Stimulated activated CD8-positive, alpha-beta memory T cell treated with anti-CD3 and anti-CD28 coated beads, Interleukin-7, amount 100 ng/mL, for 1 hour (primary cell): Measurements from ENCODE around the gene MUC13.
"Not testable (repeated sequence)": the region's sequence is repeated elsewhere in the genome, so short reads cannot be mapped to it uniquely, and the experiment has no call there.

ENCODE experiments used
- DNase-seq, 2 donors: peaks; one replicate each; pipeline ENCODE4 v3.0.0-alpha.2; 2020; ENCODE audit warnings: low read depth in 2 of 2

Gene MUC13, protein sequence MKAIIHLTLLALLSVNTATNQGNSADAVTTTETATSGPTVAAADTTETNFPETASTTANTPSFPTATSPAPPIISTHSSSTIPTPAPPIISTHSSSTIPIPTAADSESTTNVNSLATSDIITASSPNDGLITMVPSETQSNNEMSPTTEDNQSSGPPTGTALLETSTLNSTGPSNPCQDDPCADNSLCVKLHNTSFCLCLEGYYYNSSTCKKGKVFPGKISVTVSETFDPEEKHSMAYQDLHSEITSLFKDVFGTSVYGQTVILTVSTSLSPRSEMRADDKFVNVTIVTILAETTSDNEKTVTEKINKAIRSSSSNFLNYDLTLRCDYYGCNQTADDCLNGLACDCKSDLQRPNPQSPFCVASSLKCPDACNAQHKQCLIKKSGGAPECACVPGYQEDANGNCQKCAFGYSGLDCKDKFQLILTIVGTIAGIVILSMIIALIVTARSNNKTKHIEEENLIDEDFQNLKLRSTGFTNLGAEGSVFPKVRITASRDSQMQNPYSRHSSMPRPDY

DNA sequence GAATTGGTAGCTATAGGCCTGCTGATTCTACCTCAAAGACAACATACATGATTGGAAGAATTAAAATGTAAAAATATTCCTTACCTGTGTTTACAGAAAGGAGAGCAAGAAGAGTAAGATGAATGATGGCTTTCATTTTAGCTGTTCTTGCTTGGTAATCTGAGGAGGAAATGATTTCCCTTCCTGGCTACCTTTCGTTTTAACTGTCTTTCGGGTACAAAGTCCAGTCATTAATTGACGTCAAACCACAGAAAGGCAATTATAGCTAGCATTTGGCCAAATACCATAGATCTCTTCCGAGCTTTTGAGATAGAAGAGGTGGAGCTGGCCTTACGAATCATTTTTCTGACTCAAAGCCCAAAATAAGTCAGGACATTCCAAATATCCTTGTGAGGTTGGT lies at the start of gene MUC13:
MUC13 (minus strand) TSS at position 175 of the 400 bp plus-strand sequence; CDS start at position 136, 39 bp downstream.
- DNase-seq = no peak

DNA sequence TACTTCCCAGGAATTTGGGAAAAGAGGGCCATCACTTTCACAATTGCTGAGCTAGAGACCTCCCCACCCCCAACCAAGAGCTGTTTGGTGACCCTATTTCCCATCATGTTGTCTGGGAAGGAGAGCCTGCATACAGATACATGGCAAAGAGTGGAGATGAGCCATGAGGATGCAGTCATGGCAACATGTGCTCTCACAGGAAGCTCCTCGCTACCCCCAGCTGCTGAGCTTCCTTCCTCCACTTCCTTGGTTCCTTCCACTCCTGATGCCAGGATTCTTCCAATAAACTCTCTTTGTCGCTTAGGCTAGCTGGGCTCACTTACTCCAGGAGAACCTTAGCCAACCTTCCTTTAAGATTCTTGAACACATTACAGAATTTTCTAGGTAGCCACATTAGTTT lies 48.3 kb upstream of the MUC13 start:
- no peak for DNase-seq

DNA sequence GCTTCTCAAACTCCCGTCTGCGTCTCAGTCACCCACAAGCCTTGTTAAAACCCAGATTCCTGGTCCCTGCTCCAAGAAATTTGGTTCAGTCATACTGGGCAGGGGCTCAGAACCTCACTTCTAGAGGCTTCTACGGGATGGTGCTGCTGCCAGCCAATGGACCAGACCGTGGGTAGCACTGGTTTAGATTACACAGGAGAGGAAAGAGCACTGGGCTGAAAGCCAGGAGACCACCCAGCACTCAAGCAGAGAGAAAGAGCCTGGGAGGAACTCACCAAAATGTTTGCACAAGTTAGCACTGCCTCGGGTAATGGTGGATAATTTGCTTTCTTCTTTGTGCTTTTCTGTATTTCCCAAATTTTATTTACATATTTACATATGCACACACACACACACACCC lies 46.9 kb upstream of the MUC13 start:
- no peak for DNase-seq

DNA sequence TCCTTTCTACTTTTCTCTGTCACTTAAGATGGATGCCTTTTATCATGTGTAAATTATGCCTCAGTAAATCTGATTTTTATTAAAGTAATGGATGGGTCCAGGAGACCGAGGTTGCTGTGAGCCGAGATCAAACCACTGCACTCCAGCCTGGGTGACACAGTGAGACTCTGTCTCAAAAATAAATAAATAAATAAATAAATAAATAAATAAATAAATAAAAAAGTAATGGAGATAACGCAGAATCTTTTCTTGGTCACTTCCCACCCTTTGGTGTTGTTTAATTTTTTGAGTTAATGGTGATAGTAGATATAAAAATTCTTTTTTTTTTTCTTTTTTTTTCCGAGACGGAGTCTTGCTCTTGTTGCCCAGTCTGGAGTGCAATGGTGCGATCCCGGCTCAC lies 44.1 kb upstream of the MUC13 start:
- DNase-seq = no peak

DNA sequence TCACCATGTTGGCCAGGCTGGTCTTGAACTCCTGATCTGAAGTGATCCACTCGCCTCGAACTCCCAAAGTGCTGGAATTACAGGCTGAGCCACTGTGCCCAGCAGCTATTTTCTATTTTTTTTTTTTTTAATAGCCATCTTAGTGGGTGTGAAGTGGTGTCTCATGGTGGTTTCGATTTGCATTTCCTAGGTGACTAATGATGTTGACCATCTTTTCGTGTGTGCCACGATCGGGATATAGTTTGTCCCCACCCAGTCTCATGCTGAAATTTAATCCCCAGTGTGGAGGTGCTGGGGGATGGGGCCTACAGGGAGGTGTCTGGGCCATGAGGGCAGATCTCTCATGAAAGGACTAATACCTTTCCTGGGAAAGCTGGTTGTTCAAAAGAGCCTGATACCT lies 41.8 kb upstream of the MUC13 start:
- DNase-seq = no peak

DNA sequence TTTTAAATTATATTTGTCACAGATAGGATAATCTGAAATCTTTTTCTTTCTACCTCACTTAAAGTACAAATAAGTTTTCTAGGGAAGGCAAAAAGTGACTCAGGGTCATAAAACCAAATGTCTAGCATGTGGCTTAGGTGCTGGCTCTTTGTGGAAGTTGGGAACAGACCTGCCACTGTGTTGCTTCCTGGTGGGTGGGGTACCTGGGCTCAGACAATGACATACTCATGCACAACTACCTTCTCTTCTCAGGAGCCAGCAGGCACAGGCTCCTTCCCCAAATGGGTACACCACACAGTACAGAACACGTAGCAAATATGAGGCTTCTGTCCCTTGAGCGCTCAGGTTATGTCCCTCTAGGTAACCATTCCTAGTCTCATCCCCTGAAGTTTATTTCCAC lies 40.1 kb upstream of the MUC13 start:
- DNase-seq = no peak

DNA sequence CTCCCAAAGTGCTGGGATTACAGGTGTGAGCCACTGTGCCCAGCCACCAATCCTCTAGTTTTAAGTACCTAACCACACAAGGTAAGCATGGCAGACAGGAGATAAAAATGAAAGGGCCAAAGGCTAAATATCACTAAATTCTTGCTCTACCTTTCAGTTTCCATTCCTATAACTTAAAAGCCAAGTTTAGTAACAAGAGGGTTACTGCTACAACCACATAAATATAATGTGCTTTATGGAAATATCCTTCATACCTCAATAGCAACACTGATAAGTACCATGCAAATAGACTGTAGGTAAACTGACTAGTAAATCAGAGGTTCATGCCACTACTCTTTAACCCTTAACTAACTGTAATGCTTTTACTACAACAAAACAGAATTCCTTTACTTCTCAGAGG lies 38.7 kb upstream of the MUC13 start:
- DNase-seq = no peak

DNA sequence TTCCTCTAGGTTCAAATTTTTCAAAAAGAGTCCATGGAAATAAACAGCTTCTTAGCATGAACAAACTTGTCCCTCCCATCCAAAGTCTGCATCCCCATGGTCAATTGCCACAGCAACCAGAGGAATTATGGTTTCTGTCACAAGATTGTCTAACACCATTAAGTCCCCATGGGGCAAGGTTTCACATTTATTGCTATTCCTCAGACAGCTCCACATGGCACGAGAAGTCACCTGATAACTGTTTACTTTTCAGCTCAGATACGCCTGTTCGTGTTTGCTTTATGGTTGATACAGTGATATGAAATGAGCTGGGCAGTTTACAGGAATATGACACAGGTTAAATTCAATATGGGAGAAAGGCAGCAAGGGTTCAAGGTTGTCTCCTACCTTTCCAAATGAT lies 37.9 kb upstream of the MUC13 start:
- DNase-seq = no peak

DNA sequence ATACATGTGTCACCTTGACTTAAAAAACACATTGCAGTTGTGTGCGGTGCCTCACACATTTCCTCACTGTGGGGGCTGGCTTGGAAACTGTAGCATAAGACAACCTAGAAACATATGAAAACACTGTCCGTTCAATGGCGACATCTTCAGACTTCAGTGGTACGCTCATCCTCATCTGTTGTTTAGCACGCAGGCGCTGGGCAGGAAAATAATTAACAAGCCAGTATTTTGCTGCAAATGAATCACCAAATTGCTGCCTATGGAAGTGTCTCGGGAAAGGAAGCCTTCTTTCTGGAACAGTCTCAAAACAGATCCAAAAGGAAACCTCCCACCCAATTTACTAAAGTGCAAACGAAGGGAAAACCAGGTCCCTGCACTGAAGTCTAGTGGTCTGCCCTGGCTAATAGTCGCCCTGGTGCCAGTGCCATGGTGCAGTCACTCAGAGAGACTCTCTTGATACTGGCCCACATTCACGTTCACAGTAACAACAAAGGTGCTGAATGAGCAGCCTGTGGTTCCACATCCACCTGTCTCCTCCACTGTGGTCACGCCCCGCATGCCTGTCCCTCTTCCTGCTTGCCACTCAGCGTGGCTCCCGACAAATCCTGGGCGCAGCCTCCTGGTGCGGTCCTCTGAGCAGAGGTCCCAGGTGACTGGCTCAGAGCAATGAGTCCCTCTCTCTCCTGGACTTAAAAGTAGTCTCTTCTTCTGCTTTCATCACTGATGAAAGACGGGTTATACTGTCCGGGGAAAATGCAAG lies 35.6 kb upstream of the MUC13 start:
- DNase-seq = no peak

DNA sequence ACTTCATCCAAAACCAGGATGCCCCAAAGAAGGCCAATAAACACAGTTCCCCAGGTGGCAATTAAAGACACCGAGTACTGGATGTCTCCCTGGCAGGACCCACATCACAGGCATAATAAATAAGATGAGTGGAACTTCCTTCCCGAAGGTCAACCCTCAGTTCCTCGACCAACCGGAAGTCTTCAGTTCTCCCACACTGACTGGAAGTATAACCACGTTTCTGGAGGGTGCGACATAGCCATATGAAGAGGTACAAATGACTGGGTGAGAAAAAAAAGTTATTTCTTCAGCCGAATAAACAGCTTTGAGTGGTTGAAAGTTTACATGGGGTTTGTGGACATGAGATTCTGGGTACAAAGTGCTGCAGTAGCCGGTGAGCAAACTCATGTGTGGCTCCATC lies 34.6 kb upstream of the MUC13 start:
- DNase-seq = no peak

DNA sequence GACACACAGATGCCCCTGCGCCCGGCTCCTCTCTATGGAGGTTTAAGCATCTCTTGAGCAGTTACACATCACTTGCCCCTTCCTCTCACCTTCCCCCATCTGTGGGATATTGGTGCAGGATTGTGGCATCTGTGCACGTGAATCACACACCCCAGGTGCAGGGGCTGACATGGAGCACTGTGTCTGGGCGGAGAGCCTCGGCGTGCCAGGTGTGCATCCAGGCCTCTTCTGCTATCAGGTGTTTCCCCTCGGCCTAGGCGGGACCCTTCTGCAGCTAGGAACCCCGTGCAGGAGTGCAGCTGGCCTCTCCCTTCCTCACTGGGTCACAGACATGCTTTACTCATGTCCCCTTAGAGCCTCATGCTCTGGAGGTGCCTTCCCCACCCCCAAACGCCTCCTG lies 33.4 kb upstream of the MUC13 start:
- DNase-seq = no peak

DNA sequence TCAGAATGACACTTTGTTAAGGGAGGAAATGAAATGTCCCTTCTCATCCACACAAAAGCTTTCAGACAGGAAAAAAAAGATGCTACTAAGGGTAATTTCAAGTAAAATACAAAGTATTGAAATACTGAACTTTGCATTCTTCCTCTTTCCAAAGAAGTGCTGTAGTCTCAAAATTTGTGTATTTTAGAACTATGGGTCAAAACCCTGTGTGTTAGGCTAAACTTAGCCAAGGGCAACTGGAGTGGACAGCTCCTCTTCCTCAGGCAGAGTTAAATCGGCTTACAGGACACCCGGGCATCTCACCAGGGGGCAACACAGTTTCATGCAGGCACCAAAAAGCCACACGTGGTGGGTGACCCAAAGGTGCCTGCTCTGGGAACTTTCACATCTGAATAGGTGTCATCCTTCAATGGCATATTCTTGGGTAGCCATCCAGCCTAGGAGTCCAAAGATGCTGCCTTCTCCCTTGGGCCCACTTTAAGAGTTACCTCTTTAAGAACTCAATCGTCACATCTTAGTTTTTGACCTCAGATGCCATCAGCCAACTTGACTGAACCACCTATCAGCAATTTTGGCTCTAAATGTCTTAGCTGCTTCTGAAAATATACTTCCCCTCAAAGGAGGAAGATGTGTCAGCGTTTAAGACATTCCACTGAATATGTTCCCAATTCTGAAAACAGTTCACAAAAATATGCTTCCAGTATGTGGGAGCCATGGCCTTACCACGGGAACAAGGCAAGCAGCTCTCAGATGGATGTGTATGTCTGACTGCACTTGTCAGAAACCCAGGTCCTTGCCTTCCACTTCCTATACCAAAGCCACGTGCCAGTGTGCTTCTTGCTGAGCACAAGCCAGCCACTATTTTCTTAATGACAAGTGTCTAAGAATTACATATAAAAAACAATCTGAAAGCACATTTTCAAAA lies 32.2 kb upstream of the MUC13 start:
- DNase-seq = no peak

DNA sequence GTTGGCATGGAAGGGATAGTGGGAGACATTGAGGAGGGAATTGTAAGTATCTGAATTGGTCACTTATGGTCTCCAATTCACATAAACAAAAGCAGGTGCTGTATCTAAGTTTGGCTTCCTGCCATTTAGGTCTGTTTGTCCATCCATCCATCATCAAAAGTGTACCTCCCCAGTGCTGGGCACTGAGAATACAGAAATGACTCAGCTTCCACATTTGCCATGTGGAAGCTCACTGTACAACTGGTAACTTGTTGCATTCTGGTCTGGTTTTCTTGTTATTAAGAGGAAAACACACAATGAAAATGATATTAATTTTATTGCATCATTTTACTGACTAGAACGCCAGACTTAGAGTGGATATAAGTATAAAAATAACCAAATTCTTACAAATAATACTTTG lies 30.9 kb upstream of the MUC13 start:
- DNase-seq = no peak

DNA sequence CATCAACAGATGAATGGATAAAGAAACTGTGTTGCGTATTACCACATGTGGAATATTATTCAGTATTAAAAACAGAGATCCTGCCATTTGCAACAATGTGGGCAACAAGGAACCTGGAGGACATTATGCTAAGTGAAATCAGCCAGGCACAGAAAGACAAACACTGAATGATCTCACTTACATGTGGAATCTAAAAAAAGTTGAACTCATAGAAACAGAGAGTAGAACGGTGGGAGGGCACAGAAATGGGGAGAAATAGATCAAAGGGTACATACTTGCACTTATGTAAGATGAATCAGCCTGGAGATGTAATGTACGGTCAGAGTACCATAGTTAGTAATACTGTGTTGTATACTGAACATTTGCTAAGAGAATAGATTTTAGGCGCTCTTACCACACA lies 29.8 kb upstream of the MUC13 start:
- DNase-seq = no peak

DNA sequence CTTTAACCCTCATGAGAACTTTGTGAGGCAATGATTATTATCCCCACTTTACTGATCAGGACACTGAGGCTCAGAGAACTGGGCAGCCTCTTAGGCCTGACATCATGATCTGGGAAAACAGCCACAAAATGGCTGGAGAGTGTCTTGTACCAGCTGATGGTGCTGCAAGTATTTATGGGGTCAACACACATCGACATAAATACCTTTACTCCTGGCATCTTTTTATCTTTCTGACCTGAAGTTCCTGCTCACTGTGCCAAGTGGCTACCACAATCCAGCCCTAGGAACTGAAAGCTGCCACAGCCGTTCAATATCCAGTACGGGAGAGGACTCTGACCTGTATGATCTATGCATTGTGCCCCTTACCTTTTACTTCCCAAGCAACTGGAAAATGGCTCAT lies 29.2 kb upstream of the MUC13 start:
- DNase-seq = no peak

DNA sequence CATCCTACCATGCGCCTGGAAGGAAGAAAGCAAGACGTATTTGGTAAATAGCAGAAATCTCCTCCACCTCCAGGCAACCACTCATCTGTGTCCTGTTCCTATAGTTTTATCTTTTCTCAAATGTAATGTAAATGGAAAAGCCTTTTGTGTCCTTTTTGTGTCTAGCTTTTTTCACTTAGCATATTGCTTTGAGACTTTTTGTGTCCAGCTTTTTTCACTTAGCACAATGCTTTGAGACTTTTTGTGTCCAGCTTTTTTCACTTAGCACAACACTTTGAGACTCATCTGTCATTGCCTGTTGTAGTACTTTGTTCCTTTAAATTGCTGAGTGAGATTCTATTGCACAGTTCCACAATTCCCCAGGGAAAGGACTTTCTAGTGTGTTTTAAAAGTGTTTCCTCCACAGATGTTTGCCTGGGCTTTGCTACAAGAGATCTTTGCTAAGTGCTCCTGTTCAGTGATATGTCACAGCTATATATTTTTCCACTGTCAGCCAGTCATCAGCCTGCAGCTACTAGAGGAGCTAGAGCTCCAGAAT lies 27.9 kb upstream of the MUC13 start:
- DNase-seq = no peak

DNA sequence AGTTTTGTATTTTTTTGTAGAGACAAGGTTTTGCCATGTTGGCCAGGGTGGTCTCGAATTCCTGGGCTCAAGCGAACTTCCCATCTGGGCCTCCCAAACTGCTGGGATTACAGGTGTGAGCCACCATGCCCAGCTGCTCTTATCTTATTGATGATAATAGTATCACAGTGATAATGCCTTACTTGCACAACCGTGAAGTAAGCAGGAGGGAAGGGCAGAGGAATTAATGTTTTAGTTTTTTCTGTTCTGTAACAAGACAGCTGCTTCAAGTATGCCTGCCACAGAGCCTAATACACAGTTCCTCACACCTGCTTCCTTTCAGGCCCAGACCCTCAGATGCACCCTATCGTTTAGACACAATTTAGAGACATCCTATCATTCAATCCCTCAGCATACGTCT lies 26.1 kb upstream of the MUC13 start:
- DNase-seq = no peak

DNA sequence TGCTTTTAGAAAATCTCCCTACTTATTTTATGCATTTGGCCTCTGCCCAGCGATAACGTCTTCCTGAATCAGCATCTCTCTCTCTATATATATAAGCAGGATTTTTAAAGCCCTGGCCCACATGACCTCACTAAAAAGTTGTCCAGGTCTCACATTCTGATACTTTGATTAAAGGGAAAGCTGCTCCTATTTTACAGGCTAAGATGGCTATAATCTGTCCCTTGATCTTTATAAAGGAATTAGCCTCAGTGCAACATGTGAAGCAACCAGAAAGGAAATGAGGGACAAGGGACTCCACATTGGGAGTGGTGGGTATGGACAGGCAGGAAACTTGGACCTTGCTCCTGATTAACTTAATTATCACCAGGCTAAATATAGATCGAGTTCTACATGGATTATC lies 25.6 kb upstream of the MUC13 start:
- no peak for DNase-seq

DNA sequence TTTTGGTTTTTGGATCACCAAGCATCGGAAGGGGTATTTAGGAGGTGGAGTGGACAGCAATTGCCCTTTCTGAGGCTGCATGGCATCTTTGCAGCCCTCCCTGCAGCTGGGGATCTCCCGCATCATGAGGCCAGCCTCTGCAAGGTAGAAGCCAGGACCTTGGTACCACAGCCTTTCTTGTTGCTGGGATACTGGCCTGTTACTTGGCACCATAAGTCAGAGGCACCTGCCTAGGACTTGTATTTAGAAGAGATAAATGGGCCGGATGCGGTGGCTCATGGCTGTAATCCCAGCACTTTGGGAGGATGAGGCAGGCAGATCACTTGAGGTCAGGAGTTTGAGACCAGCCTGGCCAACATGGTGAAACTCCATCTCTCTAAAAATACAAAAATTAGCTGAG lies 23.4 kb upstream of the MUC13 start:
- not testable (repeated sequence) for DNase-seq

DNA sequence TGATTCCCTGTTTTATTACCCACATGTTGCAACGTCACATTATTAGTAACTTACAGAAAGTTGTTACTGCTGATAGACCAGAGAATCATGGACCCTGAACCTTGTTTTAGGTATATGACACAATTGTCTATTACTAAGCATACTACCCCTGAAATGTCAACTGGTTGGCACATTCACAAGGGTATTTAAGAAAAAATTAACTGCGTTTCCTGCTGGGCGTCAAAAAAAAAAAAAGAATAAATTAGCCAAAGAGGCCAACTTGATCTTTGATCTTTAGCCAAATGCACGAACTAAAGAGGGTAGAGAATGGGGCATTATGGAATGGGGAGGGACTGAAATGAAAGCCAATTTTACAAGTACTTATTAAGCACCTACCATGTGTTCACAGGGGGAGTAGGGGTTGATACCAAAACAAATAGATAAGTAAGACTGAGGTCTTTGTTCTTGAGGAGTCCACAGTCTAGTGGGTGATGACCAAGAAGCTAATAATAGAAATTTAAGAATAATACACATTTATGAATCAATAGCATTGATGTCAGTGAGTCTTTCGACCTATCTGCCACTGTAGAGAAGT lies 17.8 kb upstream of the MUC13 start:
- DNase-seq = no peak

DNA sequence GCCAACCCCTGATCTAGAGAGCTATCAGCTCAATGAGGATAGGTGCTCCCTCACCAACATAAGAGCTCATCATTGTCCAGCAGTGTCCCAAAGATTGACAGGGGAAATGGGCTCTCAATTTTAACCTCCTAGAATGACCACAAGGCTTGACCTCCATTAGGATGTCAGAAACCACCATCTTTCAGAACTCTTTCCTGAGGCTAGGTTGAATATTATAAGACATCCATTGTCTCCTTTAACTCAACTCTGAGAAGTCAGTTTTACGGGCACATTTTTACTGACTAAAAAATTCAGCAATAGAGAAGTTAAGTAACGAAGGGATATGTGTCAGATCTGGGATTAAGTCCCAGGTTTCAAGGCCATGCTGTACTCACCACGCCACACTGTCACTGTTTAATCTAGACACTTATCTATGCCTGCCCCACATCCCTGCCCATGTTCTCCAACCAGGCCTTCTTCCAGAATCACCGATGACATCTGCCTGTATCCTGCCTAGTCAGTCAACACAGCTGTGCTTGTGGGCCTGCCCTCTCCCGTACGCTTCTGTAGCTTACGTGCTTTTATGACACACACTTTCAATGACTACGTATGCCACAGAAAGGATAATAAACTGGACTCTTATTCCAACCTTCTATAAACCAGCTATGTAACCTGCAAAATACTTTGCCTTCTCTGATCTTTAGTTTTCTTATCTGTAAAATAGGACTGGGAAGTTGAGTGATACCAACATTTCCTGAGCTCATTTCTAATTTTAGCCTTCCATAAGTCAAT lies 17.1 kb upstream of the MUC13 start:
- DNase-seq = no peak
